BJ (cell line): Measurements from ENCODE around the gene TSHZ2. TPM values are rescaled to one million over a fixed set of nuclear protein-coding genes. Genes with fewer than 3 reads are reported as not detected.

Experiments
- CTCF ChIA-PET: fragments of 350-600 bp; formaldehyde crosslinking; extraction: SDS; loops from one replicate; lab custom pipeline; 2021; ENCODE audit warnings: antibody characterized with exemption, inconsistent platforms; lab: Yijun Ruan, JAX
- POLR2A ChIA-PET: fragments of 300-600 bp; sonication (Branson Sonifier 250); formaldehyde crosslinking; extraction: SDS; loops from one replicate; lab custom pipeline; 2021; ENCODE audit warnings: antibody characterized with exemption; lab: Charles Lee
- DNase-seq: peaks from one replicate; pipeline ENCODE4 v3.0.0-alpha.2; 2011; ENCODE audit warnings: low read depth
- H3K27me3 ChIP-seq: 2 replicates; pipeline ENCODE4 v1.6.0; 2011; ENCODE audit warnings: low read length; ENCODE audit not compliant: control insufficient read depth, insufficient read depth
- H3K36me3 ChIP-seq: 2 replicates; pipeline ENCODE4 v1.5.1; 2011; ENCODE audit warnings: low read length; ENCODE audit not compliant: control insufficient read depth, insufficient read depth
- H3K4me3 ChIP-seq: 2 replicates; pipeline ENCODE4 v1.5.1; 2011; ENCODE audit warnings: low read depth, mild to moderate bottlenecking, control low read depth, low read length
- polyA plus RNA-seq: library from polyadenylated mRNA; depleted of rRNA; stranded (reverse); fragments of >200 nt; gene quantifications from 2 replicates; pipeline ENCODE4 v1.2.3, GENCODE V29; 2011
- TF ChIP-seq, protein P1 (sequence below): IDR thresholded peaks from 2 replicates; pipeline ENCODE4 v1.5.1; 2011; ENCODE audit warnings: low read depth, mild to moderate bottlenecking, control low read depth, inconsistent platforms, low read length, moderate library complexity; ENCODE audit not compliant: insufficient read depth

Gene TSHZ2
- polyA plus RNA-seq, 1 experiment, result not detected

DNA sequence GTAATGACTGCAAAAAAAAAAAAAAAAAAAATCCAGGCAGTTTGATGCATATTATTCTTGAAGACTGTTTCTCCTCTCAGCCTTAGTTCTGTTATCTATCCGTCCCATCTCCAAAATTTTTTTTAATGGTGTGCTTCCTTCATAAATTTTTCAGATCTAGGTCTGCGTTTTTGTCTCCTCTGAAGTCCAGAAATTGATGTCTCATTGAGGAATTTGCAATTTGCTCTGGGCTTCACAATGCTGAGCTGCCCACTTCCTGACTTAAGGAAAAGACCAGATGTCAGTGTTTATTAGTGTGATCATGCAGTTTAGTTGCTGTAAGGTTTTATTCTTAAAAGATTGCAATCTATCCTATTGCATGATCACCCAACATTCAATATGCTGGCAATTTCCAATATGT lies 323.9 kb downstream of the TSHZ2 start:
- TF ChIP-seq, protein P1, sequence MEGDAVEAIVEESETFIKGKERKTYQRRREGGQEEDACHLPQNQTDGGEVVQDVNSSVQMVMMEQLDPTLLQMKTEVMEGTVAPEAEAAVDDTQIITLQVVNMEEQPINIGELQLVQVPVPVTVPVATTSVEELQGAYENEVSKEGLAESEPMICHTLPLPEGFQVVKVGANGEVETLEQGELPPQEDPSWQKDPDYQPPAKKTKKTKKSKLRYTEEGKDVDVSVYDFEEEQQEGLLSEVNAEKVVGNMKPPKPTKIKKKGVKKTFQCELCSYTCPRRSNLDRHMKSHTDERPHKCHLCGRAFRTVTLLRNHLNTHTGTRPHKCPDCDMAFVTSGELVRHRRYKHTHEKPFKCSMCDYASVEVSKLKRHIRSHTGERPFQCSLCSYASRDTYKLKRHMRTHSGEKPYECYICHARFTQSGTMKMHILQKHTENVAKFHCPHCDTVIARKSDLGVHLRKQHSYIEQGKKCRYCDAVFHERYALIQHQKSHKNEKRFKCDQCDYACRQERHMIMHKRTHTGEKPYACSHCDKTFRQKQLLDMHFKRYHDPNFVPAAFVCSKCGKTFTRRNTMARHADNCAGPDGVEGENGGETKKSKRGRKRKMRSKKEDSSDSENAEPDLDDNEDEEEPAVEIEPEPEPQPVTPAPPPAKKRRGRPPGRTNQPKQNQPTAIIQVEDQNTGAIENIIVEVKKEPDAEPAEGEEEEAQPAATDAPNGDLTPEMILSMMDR, result no peak
- peak; percentile 1 for DNase-seq
- CTCF ChIA-PET, result no interaction called here
- Histone ChIP-seq H3K4me3 (no peak overlapping the region), H3K27me3 (no peaks in the 10 kb centered on the region), H3K36me3 (no peaks in the 10 kb centered on the region)
- POLR2A ChIA-PET, result no interaction called here

DNA sequence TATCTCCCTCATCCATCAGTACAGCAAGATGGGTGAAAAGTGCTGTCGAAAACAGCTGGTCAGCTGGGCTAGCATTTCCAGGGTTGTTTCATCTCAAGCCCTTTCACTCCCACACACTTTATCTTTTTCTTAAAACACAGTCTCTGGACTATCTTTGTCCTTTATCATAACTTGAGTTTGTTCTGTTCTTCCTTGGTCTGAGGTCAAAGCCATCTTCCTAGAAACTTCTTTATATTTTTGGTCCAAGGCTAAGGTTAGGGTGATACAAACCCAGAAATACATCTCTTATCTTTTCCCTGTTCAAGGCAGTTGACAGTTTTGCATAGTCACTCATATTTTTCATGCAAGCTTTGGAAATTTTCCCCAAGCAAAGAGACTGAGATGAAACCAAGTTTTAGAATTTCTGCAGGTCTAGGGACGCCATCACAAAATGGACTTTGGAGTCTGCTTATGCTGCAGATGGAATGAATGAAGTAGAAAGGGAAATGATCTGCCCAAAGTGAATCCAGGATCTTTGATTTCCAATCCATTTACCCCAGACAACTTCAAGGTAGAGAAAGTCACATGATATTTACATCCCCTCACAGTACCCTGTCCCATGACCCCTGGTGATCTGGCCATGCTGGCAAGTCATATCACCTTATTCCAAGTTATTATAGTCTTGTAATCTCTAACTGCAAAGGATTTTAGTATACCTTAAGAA lies 324.4 kb downstream of the TSHZ2 start:
- TF ChIP-seq, protein P1, result no peak
- no peak for DNase-seq
- Histone ChIP-seq H3K4me3 (no peak overlapping the region), H3K27me3 (no peaks in the 10 kb centered on the region), H3K36me3 (no peaks in the 10 kb centered on the region)
- CTCF ChIA-PET, result no interaction called here
- POLR2A ChIA-PET, result no interaction called here

DNA sequence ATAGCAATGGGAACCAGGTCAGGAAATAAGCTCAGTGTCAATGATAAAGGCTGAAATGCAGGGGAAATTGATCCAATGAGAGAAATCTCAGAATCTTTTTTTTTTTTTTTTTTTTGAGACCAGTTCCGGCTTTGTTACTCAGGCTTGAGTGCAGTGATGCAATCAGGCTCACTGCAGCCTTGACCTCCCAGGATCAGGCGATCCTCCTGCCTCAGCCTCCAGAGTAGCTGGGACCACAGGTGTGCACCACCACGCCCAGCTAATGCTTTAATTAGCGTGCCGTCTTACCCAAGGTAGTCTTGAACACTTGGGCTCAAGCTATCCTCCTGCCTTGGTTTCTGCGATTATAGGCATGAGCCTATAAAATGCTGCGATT lies 325.0 kb downstream of the TSHZ2 start:
- no peak overlapping the region for H3K4me3 ChIP-seq
- TF ChIP-seq, protein P1, result no peak
- no peak for DNase-seq
- CTCF ChIA-PET, result no interaction called here
- no peaks in the 10 kb centered on the region for H3K36me3 ChIP-seq
- H3K27me3 ChIP-seq, result no peaks in the 10 kb centered on the region
- POLR2A ChIA-PET, result no interaction called here

DNA sequence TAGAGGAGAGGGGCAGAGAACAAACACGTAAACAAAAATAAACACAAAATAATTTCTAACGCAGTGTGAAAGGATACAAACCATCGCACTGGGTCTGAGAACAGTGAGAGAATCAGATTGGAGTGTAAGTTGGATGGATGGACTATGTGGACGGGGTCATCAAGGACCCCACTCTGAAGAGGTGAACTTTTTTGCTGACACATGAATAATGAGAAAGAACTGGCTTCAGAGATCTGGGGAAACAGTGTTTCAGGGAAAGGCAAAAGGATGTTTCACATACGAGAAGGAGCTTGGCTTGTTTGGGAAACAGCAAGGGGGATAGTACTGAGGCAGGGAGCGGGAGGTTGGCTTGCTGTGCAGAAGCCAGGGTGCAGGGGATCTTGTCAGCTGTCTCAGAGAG lies 326.1 kb downstream of the TSHZ2 start:
- H3K27me3 ChIP-seq, result no peaks in the 10 kb centered on the region
- POLR2A ChIA-PET, result no interaction called here
- TF ChIP-seq, protein P1, result no peak
- no peaks in the 10 kb centered on the region for H3K36me3 ChIP-seq
- CTCF ChIA-PET, result no interaction called here
- no peak for DNase-seq
- no peak overlapping the region for H3K4me3 ChIP-seq

DNA sequence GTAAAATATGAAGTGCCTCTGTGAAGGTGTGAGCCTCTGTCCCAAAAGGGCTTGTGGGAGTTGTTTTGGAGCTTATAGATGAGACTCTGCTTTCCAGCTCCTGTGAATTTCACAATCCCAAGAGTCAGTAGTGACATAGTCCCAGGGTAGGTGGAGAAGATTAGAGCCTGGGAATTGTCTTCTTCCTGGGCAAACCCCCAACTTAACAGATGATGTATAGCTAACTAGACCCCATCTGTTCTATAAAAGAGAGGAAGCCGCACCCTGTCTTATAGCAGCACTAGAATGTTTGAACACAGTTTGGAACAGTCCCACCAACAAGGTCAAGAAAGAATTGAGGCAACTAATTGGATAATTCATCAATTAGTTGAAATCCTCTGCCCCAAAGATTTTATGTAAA lies 326.8 kb downstream of the TSHZ2 start:
- DNase-seq, result no peak
- Histone ChIP-seq H3K36me3 (no peaks in the 10 kb centered on the region), H3K27me3 (no peaks in the 10 kb centered on the region), H3K4me3 (no peak overlapping the region)
- ChIA-PET CTCF (no interaction called here), POLR2A (no interaction called here)
- TF ChIP-seq, protein P1, result no peak
